H1 (cell line): ENCODE data around the gene MAN1C1. TPM values are rescaled to one million over a fixed set of nuclear protein-coding genes. Genes with fewer than 3 reads are reported as not detected.

Source experiments
- CTCF ChIA-PET: fragments of 300-600 bp; sonication (Branson Sonifier 250); formaldehyde crosslinking; loops from one replicate; lab custom pipeline; 2021; ENCODE audit not compliant: partially characterized antibody; lab: Charles Lee
- POLR2A ChIA-PET: fragments of 300-600 bp; sonication (Branson Sonifier 250); formaldehyde crosslinking; loops from one replicate; lab custom pipeline; 2021; ENCODE audit warnings: inconsistent platforms; ENCODE audit not compliant: partially characterized antibody; lab: Charles Lee
- DNase-seq, 2 experiments: peaks; one replicate each; pipeline versions ENCODE4 v3.0.0 to v3.0.0-alpha.2; 2010 to 2022; ENCODE audit warnings: low spot score in 2 of 2, low read depth in 1 of 2, mixed read lengths in 1 of 2
- FAIRE-seq: peaks from 2 replicates; lab custom pipeline; 2011; peaks lifted over from hg19 to GRCh38; lab: Jason Lieb, UNC
- H2AFZ ChIP-seq: 2 replicates; pipeline ENCODE4 v1.8.1; 2012; ENCODE audit warnings: low read length, inconsistent platforms
- H2AK5ac ChIP-seq: 2 replicates; pipeline ENCODE4 v1.6.1; 2013; ENCODE audit warnings: low read depth, low read length
- H2BK120ac ChIP-seq: replicated peaks from 2 replicates; pipeline ENCODE3; 2013; ENCODE audit warnings: low read depth, low read length, inconsistent platforms
- H2BK12ac ChIP-seq: 2 replicates; pipeline ENCODE4 v1.6.1; 2013; ENCODE audit warnings: low read depth, low read length
- H2BK15ac ChIP-seq: 2 replicates; pipeline ENCODE4 v1.6.1; 2013; ENCODE audit warnings: low read length
- H2BK20ac ChIP-seq: 2 replicates; pipeline ENCODE4 v1.6.1; 2013; ENCODE audit warnings: low read length
- H2BK5ac ChIP-seq: 2 replicates; pipeline ENCODE4 v1.6.1; 2013; ENCODE audit warnings: low read depth, low read length
- H3K14ac ChIP-seq: 2 replicates; pipeline ENCODE4 v1.6.1; 2013; ENCODE audit warnings: inconsistent platforms; ENCODE audit not compliant: insufficient read length
- H3K18ac ChIP-seq: 2 replicates; pipeline ENCODE4 v1.6.1; 2013; ENCODE audit warnings: low read length; ENCODE audit errors: extremely low read depth
- H3K23ac ChIP-seq: 2 replicates; pipeline ENCODE4 v1.6.1; 2013; ENCODE audit warnings: inconsistent platforms; ENCODE audit not compliant: insufficient read length
- H3K23me2 ChIP-seq: 2 replicates; pipeline ENCODE4 v1.6.1; 2013; ENCODE audit warnings: low read depth, low read length
- H3K27ac ChIP-seq: 2 replicates; pipeline ENCODE4 v1.6.1; 2011; ENCODE audit warnings: low read depth, low read length, inconsistent platforms
- H3K27me3 ChIP-seq, 4 experiments: replicated peaks in 1 of 4; 1 replicate in 1 of 4; 2 replicates in 3 of 4; pipeline versions ENCODE4 v1.6.1 to v1.8.1; 2011 to 2013; ENCODE audit warnings: low read length in 3 of 4, mild to moderate bottlenecking in 3 of 4, inconsistent platforms in 2 of 4, mixed read lengths in 2 of 4, moderate library complexity in 1 of 4; ENCODE audit not compliant: control insufficient read depth in 3 of 4, insufficient read depth in 3 of 4; ENCODE audit errors: extremely low read depth in 1 of 4
- H3K36me3 ChIP-seq, 4 experiments: 2 replicates each; pipeline versions ENCODE4 v1.6.1 to v1.8.1; 2011 to 2013; ENCODE audit warnings: mild to moderate bottlenecking in 4 of 4, low read length in 3 of 4, moderate library complexity in 2 of 4, control low read depth in 1 of 4, inconsistent platforms in 1 of 4; ENCODE audit not compliant: insufficient read depth in 4 of 4, control insufficient read depth in 2 of 4
- H3K4ac ChIP-seq: replicated peaks from 2 replicates; pipeline ENCODE3; 2013; ENCODE audit warnings: low read length, low read depth, mixed read lengths, inconsistent platforms; ENCODE audit not compliant: insufficient read length
- H3K4me1 ChIP-seq, 4 experiments: replicated peaks in 1 of 4; 1 replicate in 1 of 4; 2 replicates in 3 of 4; pipeline versions ENCODE4 v1.6.1 to v1.8.1; 2011 to 2013; ENCODE audit warnings: low read length in 3 of 4, inconsistent platforms in 2 of 4, mixed read lengths in 1 of 4; ENCODE audit not compliant: insufficient read depth in 4 of 4, control insufficient read depth in 3 of 4
- H3K4me2 ChIP-seq, 2 experiments: 2 replicates each; pipeline versions ENCODE4 v1.6.1 to v1.8.1; 2011 to 2013; ENCODE audit warnings: low read depth in 2 of 2, low read length in 2 of 2, control low read depth in 1 of 2, inconsistent platforms in 1 of 2, mild to moderate bottlenecking in 1 of 2; ENCODE audit not compliant: insufficient read depth in 1 of 2
- H3K4me3 ChIP-seq, 4 experiments: fragments of 200-600, 300-600 bp in 1 of 4; sonication (generic), shearing (Covaris generic), sonication (Bioruptor Twin) in 1 of 4; 2 replicates each; pipeline versions ENCODE4 v1.5.1 to v1.8.1; 2011 to 2016; ENCODE audit warnings: low read length in 4 of 4, low read depth in 3 of 4, control low read depth in 2 of 4, inconsistent platforms in 2 of 4, mild to moderate bottlenecking in 2 of 4, mixed read lengths in 1 of 4, moderate library complexity in 1 of 4; ENCODE audit not compliant: insufficient read depth in 2 of 4; ENCODE audit errors: extremely low read depth in 1 of 4
- H3K56ac ChIP-seq: replicated peaks from 2 replicates; pipeline ENCODE3; 2013; ENCODE audit warnings: low read depth, mild to moderate bottlenecking, mixed read lengths, low read length, inconsistent platforms; ENCODE audit not compliant: insufficient read length
- H3K79me1 ChIP-seq: 2 replicates; pipeline ENCODE4 v1.6.1; 2013; ENCODE audit warnings: low read depth, low read length, control low read depth
- H3K79me2 ChIP-seq, 2 experiments: 2 replicates each; pipeline versions ENCODE4 v1.6.1 to v1.8.1; 2012 to 2013; ENCODE audit warnings: low read length in 2 of 2, mild to moderate bottlenecking in 2 of 2, inconsistent platforms in 1 of 2; ENCODE audit not compliant: insufficient read depth in 2 of 2, control insufficient read depth in 1 of 2
- H3K9ac ChIP-seq, 4 experiments: replicated peaks in 1 of 4; 1 replicate in 1 of 4; 2 replicates in 3 of 4; pipeline versions ENCODE4 v1.6.1 to v1.8.1; 2011 to 2013; ENCODE audit warnings: low read depth in 3 of 4, low read length in 3 of 4, control low read depth in 2 of 4, mild to moderate bottlenecking in 2 of 4, moderate library complexity in 2 of 4, inconsistent platforms in 1 of 4; ENCODE audit errors: extremely low read depth in 1 of 4
- H3K9me3 ChIP-seq, 2 experiments: 2 replicates each; pipeline versions ENCODE4 v1.6.1 to v1.8.1; 2012 to 2013; ENCODE audit warnings: mild to moderate bottlenecking in 2 of 2, moderate library complexity in 2 of 2, control low read depth in 1 of 2, inconsistent platforms in 1 of 2, low read depth in 1 of 2, low read length in 1 of 2, mixed read lengths in 1 of 2; ENCODE audit not compliant: insufficient read depth in 2 of 2
- H4K20me1 ChIP-seq, 2 experiments: replicated peaks in 1 of 2; 2 replicates each; pipeline versions ENCODE3 to v1.8.1; 2011 to 2013; ENCODE audit warnings: inconsistent platforms in 2 of 2, low read length in 2 of 2, mild to moderate bottlenecking in 1 of 2; ENCODE audit not compliant: insufficient read depth in 2 of 2, control insufficient read depth in 1 of 2
- H4K5ac ChIP-seq: 2 replicates; pipeline ENCODE4 v1.6.1; 2013; ENCODE audit warnings: low read length, low read depth, mixed read lengths, inconsistent platforms; ENCODE audit not compliant: insufficient read length
- H4K8ac ChIP-seq: 2 replicates; pipeline ENCODE4 v1.8.0; 2013; ENCODE audit warnings: mild to moderate bottlenecking, moderate library complexity, low read length, inconsistent platforms; ENCODE audit not compliant: insufficient read depth; ENCODE audit errors: extremely low read depth
- H4K91ac ChIP-seq: replicated peaks from 2 replicates; pipeline ENCODE3; 2013; ENCODE audit warnings: low read length, mixed read lengths, inconsistent platforms; ENCODE audit not compliant: insufficient read length
- CBX8 ChIP-seq: fragments of 300-800, 300-1000 bp; sonication (generic); IDR thresholded peaks from 2 replicates; pipeline ENCODE4 v1.7.1; 2016; ENCODE audit warnings: low read depth, low read length, borderline replicate concordance
- CREB1 ChIP-seq: IDR thresholded peaks from 2 replicates; pipeline ENCODE4 v1.6.1; 2012; ENCODE audit warnings: inconsistent platforms
- KDM4A ChIP-seq: IDR thresholded peaks from one replicate; pipeline ENCODE4 v1.7.1; 2012; ENCODE audit warnings: low read depth, mild to moderate bottlenecking, moderate library complexity, low read length, inconsistent platforms; ENCODE audit not compliant: severe bottlenecking
- RXRA ChIP-seq: IDR thresholded peaks from 2 replicates; pipeline ENCODE4 v1.6.1; 2011; ENCODE audit warnings: low read depth, mild to moderate bottlenecking, low read length, moderate library complexity; ENCODE audit not compliant: insufficient read depth
- SIX5 ChIP-seq: IDR thresholded peaks from 2 replicates; pipeline ENCODE4 v1.6.1; 2011; ENCODE audit warnings: mild to moderate bottlenecking, low read depth, low read length
- TBP ChIP-seq: IDR thresholded peaks from 2 replicates; pipeline ENCODE4 v1.6.1; 2011; ENCODE audit warnings: low read depth, low read length, improper control_type of control experiment
- WGBS, 2 experiments: shearing (Covaris generic) in 1 of 2; methylation state at CpG; one replicate each; pipeline versions ENCODE4 v1.1.6 to v1.1.7; 2013 to 2015; ENCODE audit warnings: low lambda C conversion rate in 2 of 2, mixed read lengths in 2 of 2, inconsistent platforms in 1 of 2, low coverage in 1 of 2, missing lambda C conversion rate in 1 of 2; ENCODE audit not compliant: insufficient replicate concordance in 2 of 2, insufficient coverage in 1 of 2, insufficient read length in 1 of 2; ENCODE audit errors: extremely low coverage in 1 of 2, missing lambda C conversion rate in 1 of 2; 5-methylcytosine and 5-hydroxymethylcytosine counted together
- polyA plus RNA-seq, 7 experiments: library from polyadenylated mRNA; depleted of rRNA in 3 of 7; stranded (reverse) in 5 of 7; unstranded in 2 of 7; fragments of >200 nt in 5 of 7; fragments of 200-250 nt in 2 of 7; gene quantifications; 1 replicate in 5 of 7; 2 replicates in 1 of 7; 4 replicates in 1 of 7; pipeline versions ENCODE4 v1.2.1 to v1.2.3, GENCODE V29; 2011 to 2013; ENCODE audit warnings: missing spikeins in 2 of 7, mixed read lengths in 2 of 7
- total RNA-seq: library from RNA; stranded (reverse); fragmentation: NEBNext Ultra II Directional; extraction: Animal tissue kit (Norgen Biotek cat#: 25700); gene quantifications from 2 replicates; pipeline ENCODE4 v1.2.1, GENCODE V29; 2021

Gene MAN1C1
- total and polyA plus RNA-seq, 2 of the 8 experiments (the other 6 are each of a cell fraction or from before 2014, with no cell fraction given) = 7.8 to 15.2 TPM

GRCh38 chr1:25671929-25672328, 55.3 kb downstream of the MAN1C1 start:
- Histone ChIP-seq H3K4me3 (no peak overlapping the region), H3K27ac (no peak overlapping the region; the same call in 1 of the 2 replicates), H3K9ac (no peak overlapping the region), H3K79me1 (no peaks in the 10 kb centered on the region; the same call in 1 of the 2 replicates), H3K9me3 (0 out of 4 replicates have a peak, but pooled peaks cover 0 to 3% of the 10 kb centered on the region in 2 experiments), H3K18ac (no peak overlapping the region), H3K23ac (no peak overlapping the region), H3K36me3 (no peaks in the 10 kb centered on the region), H3K14ac (no peak overlapping the region), H4K20me1 (no peaks in the 10 kb centered on the region), H2BK15ac (no peak overlapping the region), H2BK12ac (no peak overlapping the region), H2BK120ac (no peak overlapping the region), H3K27me3 (no peaks in the 10 kb centered on the region), H3K4ac (no peak overlapping the region), H3K4me1 (peaks cover 1 to 10% (median 4%) of the 10 kb centered on the region in 4 experiments; a peak in 5 of 7 replicates), H4K91ac (no peak overlapping the region), H2AFZ (no peak overlapping the region), H3K23me2 (no peaks in the 10 kb centered on the region), H4K8ac (no peak overlapping the region), H2BK5ac (no peak overlapping the region), H3K4me2 (no peak overlapping the region), H4K5ac (no peak overlapping the region), H2AK5ac (no peak overlapping the region), H3K56ac (no peak overlapping the region), H3K79me2 (no peaks in the 10 kb centered on the region), H2BK20ac (no peak overlapping the region)
- CTCF ChIA-PET = interaction anchor here (0.9 to 1.5 kb wide), 5 partner anchors 10 to 129 kb away, joined by 3 to 7 read pairs (median 3); no protein-coding TSS in a partner anchor
- POLR2A ChIA-PET = no interaction called here
- DNase-seq = no peak
- 96% methylated on average over 3 of the region's 3 CpGs; no CpG with 5 or more reads in 1 of the 2 experiments for WGBS, 2 experiments
- FAIRE-seq = no peak
- no peak for TF ChIP-seq CBX8
- TF ChIP-seq KDM4A = no peak
- no peak for TF ChIP-seq TBP
- no peak for TF ChIP-seq SIX5
- no peak for TF ChIP-seq CREB1
- TF ChIP-seq RXRA = no peak
